SK-N-SH treated with all-trans-retinoic acid at 6 μM for 48 hours (cell line): ENCODE data around the gene PNKD.

Experiments used
- ISL1 ChIP-seq: fragments of 250-450 bp; sonication (Bioruptor Pico); IDR thresholded peaks from 2 replicates; pipeline ENCODE4 v2.1.2; 2022; ENCODE audit warnings: mild to moderate bottlenecking, moderate library complexity
- PATZ1 ChIP-seq: fragments of 250-450 bp; sonication (Bioruptor Pico); IDR thresholded peaks from 2 replicates; pipeline ENCODE4 v1.8.0; 2020; ENCODE audit warnings: mild to moderate bottlenecking, moderate library complexity, borderline replicate concordance
- PPARA ChIP-seq: fragments of 250-450 bp; sonication (Bioruptor Pico); IDR thresholded peaks from 2 replicates; pipeline ENCODE4 v1.5.0; 2020; ENCODE audit warnings: mild to moderate bottlenecking, borderline replicate concordance
- RARB ChIP-seq: fragments of 250-450 bp; sonication (Bioruptor Pico); IDR thresholded peaks from 2 replicates; pipeline ENCODE4 v1.8.0; 2021; ENCODE audit warnings: mild to moderate bottlenecking, moderate library complexity

GRCh38 chr2:218257390-218257981 is 12.8 kb upstream of the PNKD start:
- TF ChIP-seq RARB (no peak), PPARA (CRISPR knock-in tag) (no peak), PATZ1 (CRISPR knock-in tag) (no peak), ISL1 (CRISPR knock-in tag) (no peak)
